PC-9 (cell line): ENCODE measurements around the gene CHMP4B. TPM values are rescaled to one million over a fixed set of nuclear protein-coding genes. Genes with fewer than 3 reads are reported as not detected.

Source experiments
- Bru-seq: library from RNA; stranded (reverse); fragments of 400-500 nt; gene quantifications from one replicate; lab custom pipeline; 2021; lab: Mats Ljungman, UMichigan
- BruChase-seq, 2 experiments: library from RNA; stranded (reverse); fragments of 400-500 nt; gene quantifications; one replicate each; lab custom pipeline; 2021; lab: Mats Ljungman, UMichigan
- BruUV-seq: library from RNA; stranded (reverse); fragments of 400-500 nt; replicated peaks from 2 replicates; lab custom pipeline; 2021; lab: Mats Ljungman, UMichigan
- CTCF ChIA-PET: fragments of 300-600 bp; sonication (Branson Sonifier 250); formaldehyde crosslinking; loops from one replicate; lab custom pipeline; 2022; ENCODE audit warnings: antibody characterized with exemption; lab: Charles Lee
- POLR2A ChIA-PET: fragments of 300-600 bp; sonication (Branson Sonifier 250); formaldehyde crosslinking; loops from one replicate; lab custom pipeline; 2022; ENCODE audit warnings: antibody characterized with exemption; ENCODE audit not compliant: unreplicated experiment; lab: Charles Lee
- DNase-seq, 2 experiments: peaks; one replicate each; pipeline versions ENCODE4 v3.0.0 to v3.0.0-alpha.2; 2015 to 2022; ENCODE audit warnings: mixed read lengths in 1 of 2
- H2AFZ ChIP-seq: fragments of 200-600 bp; sonication (generic); 2 replicates; pipeline ENCODE4 v1.8.1; 2017; ENCODE audit warnings: antibody characterized with exemption
- H3F3A ChIP-seq: fragments of 200-600 bp; sonication (generic); 2 replicates; pipeline ENCODE4 v1.8.1; 2017; ENCODE audit warnings: antibody characterized with exemption, mild to moderate bottlenecking, low read depth; ENCODE audit not compliant: insufficient read depth
- H3K27ac ChIP-seq: fragments of 200-600 bp; sonication (generic); 2 replicates; pipeline ENCODE4 v1.6.1; 2016; ENCODE audit warnings: mixed run types
- H3K27me3 ChIP-seq: fragments of 200-600 bp; sonication (generic); 2 replicates; pipeline ENCODE4 v1.6.1; 2016; ENCODE audit warnings: low read depth, mixed run types; ENCODE audit not compliant: insufficient read depth
- H3K36me3 ChIP-seq: fragments of 200-600 bp; sonication (generic); 2 replicates; pipeline ENCODE4 v1.6.1; 2016; ENCODE audit warnings: low read depth, mixed run types
- H3K4me1 ChIP-seq: fragments of 200-600 bp; sonication (generic); replicated peaks from 2 replicates; pipeline ENCODE4 v1.6.1; 2016; ENCODE audit warnings: mixed run types; ENCODE audit not compliant: insufficient read depth
- H3K4me2 ChIP-seq: fragments of 200-600 bp; sonication (generic); 2 replicates; pipeline ENCODE4 v1.6.1; 2017; ENCODE audit warnings: mixed run types
- H3K4me3 ChIP-seq: fragments of 200-600 bp; sonication (generic); 2 replicates; pipeline ENCODE4 v1.6.1; 2016; ENCODE audit warnings: mixed run types
- H3K79me2 ChIP-seq: fragments of 200-600 bp; sonication (generic); 2 replicates; pipeline ENCODE4 v1.6.1; 2017; ENCODE audit warnings: low read depth, mixed run types
- H3K9me2 ChIP-seq: fragments of 200-600 bp; sonication (generic); 2 replicates; pipeline ENCODE4 v1.8.1; 2017; ENCODE audit warnings: mild to moderate bottlenecking; ENCODE audit not compliant: insufficient read depth
- H3K9me3 ChIP-seq: fragments of 200-600 bp; sonication (generic); 2 replicates; pipeline ENCODE4 v1.8.1; 2016; ENCODE audit warnings: low read depth; ENCODE audit not compliant: insufficient read depth
- H4K20me1 ChIP-seq: fragments of 200-600 bp; sonication (generic); 2 replicates; pipeline ENCODE4 v1.8.1; 2017; ENCODE audit not compliant: insufficient read depth
- CTCF ChIP-seq: fragments of 200-600 bp; sonication (generic); conservative IDR thresholded peaks from 2 replicates; pipeline ENCODE4 v1.6.1; 2017; ENCODE audit warnings: mixed run types, antibody characterized with exemption, mild to moderate bottlenecking, moderate library complexity
- EZH2 ChIP-seq: fragments of 200-600 bp; sonication (generic); IDR thresholded peaks from 2 replicates; pipeline ENCODE4 v1.8.0; 2017; ENCODE audit warnings: antibody characterized with exemption, low read depth
- intact Hi-C: fragments of 100-400 bp; cut with micrococcal nuclease; formaldehyde crosslinking; loops from one replicate; pipeline ENCODE4 v1.10.0; 2022; ENCODE audit not compliant: unreplicated experiment
- long read RNA-seq: library from polyadenylated mRNA; stranded (forward); transcript quantifications from one replicate; pipeline ENCODE4 v2.0.0, GENCODE V29; 2022
- total RNA-seq: library from RNA; stranded (reverse); gene quantifications from 2 replicates; pipeline ENCODE4 v1.2.3, GENCODE V29; 2021

The CHMP4B gene
- total RNA-seq: 176 and 180 TPM in 2 replicates
- percentile 95 among the genes with signal in this experiment for Bru-seq, nascent RNA
- percentile 91 among the genes with signal in this experiment for BruChase-seq, experiment 1, labeled RNA remaining after a 2-hour chase
- percentile 94 among the genes with signal in this experiment for BruChase-seq, experiment 2, labeled RNA remaining after a 6-hour chase
- long read RNA-seq, partial matches to known transcripts: 1 of 8 reads
- long read RNA-seq, other reads (novel, unspliced or antisense): 7 of 8 reads

GRCh38 chr20:33810885-33811775, at the start of gene CHMP4B:
TSS of gene CHMP4B (plus strand) at chr20:33811348. CDS start at chr20:33811469, 121 bp downstream.
- H3K36me3 ChIP-seq: peaks cover 16% of the 10 kb centered on the region
- POLR2A ChIA-PET: interaction anchor here (0.6 to 1.3 kb wide), 10 partner anchors 15 to 305 kb away, joined by 3 to 34 read pairs (median 4); partner anchors contain the start of gene PXMP4
- H4K20me1 ChIP-seq: peaks cover 31% of the 10 kb centered on the region
- H3K9me2 ChIP-seq: no peaks in the 10 kb centered on the region
- H3K4me2 ChIP-seq: peak within 1 kb of the TSS; percentile 96
- H3K27me3 ChIP-seq: no peaks in the 10 kb centered on the region
- peak within 1 kb of the TSS; percentile 23; the same call in 1 of the 2 replicates for H2AFZ ChIP-seq
- peaks cover 22% of the 10 kb centered on the region for H3F3A ChIP-seq
- no peaks in the 10 kb centered on the region for H3K9me3 ChIP-seq
- peak; percentile 93 to 99 for DNase-seq
- H3K4me3 ChIP-seq: peak within 1 kb of the TSS; percentile 84
- H3K27ac ChIP-seq: peak within 1 kb of the TSS; percentile 94
- intact Hi-C loops: loop anchor here (1.0 to 10.0 kb wide), 5 partner anchors 14 to 254 kb away; partner anchors contain the start of gene RALY
- peaks cover 49% of the 10 kb centered on the region for H3K79me2 ChIP-seq
- TF ChIP-seq EZH2 (no peak), CTCF (no peak)
- H3K4me1 ChIP-seq: peaks cover 35% of the 10 kb centered on the region
- no TSS peak for BruUV-seq
- CTCF ChIA-PET: interaction anchor here (0.7 kb wide), 1 partner anchor 380 kb away, joined by 3 read pairs; no protein-coding TSS in a partner anchor

GRCh38 chr20:33761698-33762250, 49.4 kb upstream of the CHMP4B start:
- H3K36me3 ChIP-seq: no peaks in the 10 kb centered on the region
- ChIA-PET POLR2A (no interaction called here), CTCF (no interaction called here)
- intact Hi-C loops: no loop called here
- H3K27ac ChIP-seq: no peak overlapping the region
- H3F3A ChIP-seq: no peaks in the 10 kb centered on the region
- H3K4me3 ChIP-seq: no peak overlapping the region
- H3K4me2 ChIP-seq: no peak overlapping the region
- H3K9me3 ChIP-seq: no peaks in the 10 kb centered on the region; the same call in 1 of the 2 replicates
- no peak for TF ChIP-seq EZH2
- TF ChIP-seq CTCF: no peak
- no peaks in the 10 kb centered on the region for H4K20me1 ChIP-seq
- BruUV-seq: no TSS peak
- H2AFZ ChIP-seq: no peak overlapping the region
- no peaks in the 10 kb centered on the region for H3K9me2 ChIP-seq
- no peaks in the 10 kb centered on the region for H3K79me2 ChIP-seq
- DNase-seq: no peak
- H3K4me1 ChIP-seq: no peaks in the 10 kb centered on the region
- no peaks in the 10 kb centered on the region for H3K27me3 ChIP-seq

GRCh38 chr20:33765099-33765498, 46.0 kb upstream of the CHMP4B start:
- H4K20me1 ChIP-seq: no peaks in the 10 kb centered on the region
- no peaks in the 10 kb centered on the region for H3K4me1 ChIP-seq
- no peaks in the 10 kb centered on the region for H3K9me3 ChIP-seq
- ChIA-PET POLR2A (no interaction called here), CTCF (no interaction called here)
- TF ChIP-seq EZH2 (no peak), CTCF (no peak)
- H3K27ac ChIP-seq: no peak overlapping the region
- no peaks in the 10 kb centered on the region for H3K79me2 ChIP-seq
- no peaks in the 10 kb centered on the region for H3K36me3 ChIP-seq
- intact Hi-C loops: no loop called here
- H3K4me3 ChIP-seq: no peak overlapping the region
- H3K27me3 ChIP-seq: no peaks in the 10 kb centered on the region
- H3F3A ChIP-seq: no peaks in the 10 kb centered on the region
- BruUV-seq: no TSS peak
- no peak overlapping the region for H3K4me2 ChIP-seq
- no peaks in the 10 kb centered on the region for H3K9me2 ChIP-seq
- no peak overlapping the region for H2AFZ ChIP-seq
- no peak for DNase-seq
